ENCODE results near the gene NFILZ. TPM values are rescaled to one million over a fixed set of nuclear protein-coding genes. Genes with fewer than 3 reads are reported as not detected.

The NFILZ gene
- total RNA-seq, 1 donor from 2014 or later, result not detected

- H3K9me3 ChIP-seq (replicated peaks), result peaks cover 12% of the 10 kb centered on the region
- no peaks in the 10 kb centered on the region for H3K4me1 ChIP-seq
- intact Hi-C loops (cut with micrococcal nuclease), result no loop called here
- no peak for TF ChIP-seq CTCF (IDR thresholded peaks at IDR 0.05; ENCODE audit: borderline replicate concordance)
- no peak overlapping the region for H3K27ac ChIP-seq (replicated peaks)
- H3K27me3 ChIP-seq (ENCODE audit: low read depth), result peaks cover 76% of the 10 kb centered on the region
- no peak overlapping the region for H3K4me3 ChIP-seq
- no peak for DNase-seq
- no peaks in the 10 kb centered on the region for H3K36me3 ChIP-seq
Observed at GRCh38 chr19:8666814-8667405, 36.5 kb downstream of the NFILZ start.

- H3K27me3 ChIP-seq (ENCODE audit: low read depth), result peaks cover 30% of the 10 kb centered on the region
- H3K36me3 ChIP-seq, result no peaks in the 10 kb centered on the region
- no peaks in the 10 kb centered on the region for H3K4me1 ChIP-seq
- H3K9me3 ChIP-seq (replicated peaks), result peaks cover 2% of the 10 kb centered on the region
- no peak for DNase-seq
- H3K27ac ChIP-seq (replicated peaks), result no peak overlapping the region
- H3K4me3 ChIP-seq, result no peak overlapping the region
- TF ChIP-seq CTCF (IDR thresholded peaks at IDR 0.05; ENCODE audit: borderline replicate concordance), result no peak
- intact Hi-C loops (cut with micrococcal nuclease), result no loop called here
Observed at GRCh38 chr19:8673276-8673891, 43.0 kb downstream of the NFILZ start.

- Histone ChIP-seq H3K9me3 (replicated peaks) (no peaks in the 10 kb centered on the region), H3K27me3 (ENCODE audit: low read depth) (peaks cover 16% of the 10 kb centered on the region), H3K36me3 (no peaks in the 10 kb centered on the region), H3K4me1 (no peaks in the 10 kb centered on the region), H3K27ac (replicated peaks) (no peak overlapping the region), H3K4me3 (no peak overlapping the region)
- no peak for DNase-seq
- intact Hi-C loops (cut with micrococcal nuclease), result no loop called here
- no peak for TF ChIP-seq CTCF (IDR thresholded peaks at IDR 0.05; ENCODE audit: borderline replicate concordance)
Observed at GRCh38 chr19:8675066-8675465, 44.6 kb downstream of the NFILZ start.

- TF ChIP-seq CTCF (IDR thresholded peaks at IDR 0.05; ENCODE audit: borderline replicate concordance), result no peak
- intact Hi-C loops (cut with micrococcal nuclease), result no loop called here
- no peak overlapping the region for H3K27ac ChIP-seq (replicated peaks)
- no peaks in the 10 kb centered on the region for H3K36me3 ChIP-seq
- H3K9me3 ChIP-seq (replicated peaks), result peaks cover 18% of the 10 kb centered on the region
- peaks cover 9% of the 10 kb centered on the region for H3K27me3 ChIP-seq (ENCODE audit: low read depth)
- H3K4me3 ChIP-seq, result no peak overlapping the region
- DNase-seq, result no peak
- no peaks in the 10 kb centered on the region for H3K4me1 ChIP-seq
Observed at GRCh38 chr19:8678244-8678807, 47.9 kb downstream of the NFILZ start.

Other genes starting within 250 kb of the NFILZ start
- gene RAB11B, start 240.3 kb upstream of the NFILZ start, total RNA-seq, result 157 TPM
- gene MARCHF2, start 217.3 kb upstream of the NFILZ start, total RNA-seq, result 109 TPM
- 104 TPM for gene HNRNPM, start 185.7 kb upstream of the NFILZ start, total RNA-seq
- gene PRAM1, start 128.0 kb upstream of the NFILZ start, total RNA-seq, result 0.36 TPM
- gene ZNF414, start 116.5 kb upstream of the NFILZ start, total RNA-seq, result 17.0 TPM
- gene MYO1F, start 53.2 kb upstream of the NFILZ start, total RNA-seq, result 7.4 TPM
- gene ADAMTS10, start 19.9 kb upstream of the NFILZ start, total RNA-seq, result 11.5 TPM
- gene ACTL9, start 68.2 kb downstream of the NFILZ start, total RNA-seq, result not detected
- not detected for gene OR2Z1, start 91.0 kb downstream of the NFILZ start, total RNA-seq
- gene ZNF558, start 201.7 kb downstream of the NFILZ start, total RNA-seq, result 10.8 TPM
- not detected for gene MBD3L1, start 201.7 kb downstream of the NFILZ start, total RNA-seq